Upper lobe of right lung (tissue), 1 donor: ENCODE data around the gene FLT3LG. TPM values are rescaled to one million over a fixed set of nuclear protein-coding genes. Genes with fewer than 3 reads are reported as not detected.

Experiments used
- ATAC-seq: fragments of 200-7000 bp; cut with Tn5 transposase; one replicate; pipeline ENCODE4 v1.9.1; 2020; ENCODE audit warnings: mild to moderate bottlenecking, moderate library complexity
- DNase-seq: peaks from one replicate; pipeline ENCODE4 v3.0.0-alpha.2; 2020
- H3K27ac ChIP-seq: fragments of 200-600 bp; one replicate; pipeline ENCODE4 v1.8.0; 2022
- H3K27me3 ChIP-seq: fragments of 200-600 bp; one replicate; pipeline ENCODE4 v1.8.0; 2022; ENCODE audit warnings: mild to moderate bottlenecking
- H3K36me3 ChIP-seq: fragments of 200-600 bp; one replicate; pipeline ENCODE4 v1.8.0; 2022
- H3K4me1 ChIP-seq: fragments of 200-600 bp; one replicate; pipeline ENCODE4 v1.8.0; 2022
- H3K4me3 ChIP-seq: fragments of 200-600 bp; one replicate; pipeline ENCODE4 v1.8.0; 2022; ENCODE audit warnings: mild to moderate bottlenecking
- H3K9me3 ChIP-seq: fragments of 200-600 bp; one replicate; pipeline ENCODE4 v1.8.0; 2022
- intact Hi-C: fragments of 100-400 bp; cut with DNase I; formaldehyde crosslinking; loops from one replicate; pipeline ENCODE4 v1.11.0; 2022
- total RNA-seq: library from RNA; stranded (reverse); fragmentation: NEBNext Ultra II Directional; extraction: Animal tissue kit (Norgen Biotek cat#: 25700); gene quantifications from one replicate; pipeline ENCODE4 v1.2.1, GENCODE V29; 2021
- TF ChIP-seq, protein P1 (sequence below): fragments of 200-600 bp; IDR thresholded peaks from one replicate; pipeline ENCODE4 v1.8.0; 2022; ENCODE audit warnings: antibody characterized with exemption
- donor health status: DM: no; HTN: yes; CAD: no; lungs with severe emphysema.

The FLT3LG gene
- total RNA-seq, 1 donor from 2014 or later: 12.1 TPM

GRCh38 chr19:49514151-49514550 lies 40.1 kb downstream of the FLT3LG start:
- Histone ChIP-seq H3K9me3 (no peaks in the 10 kb centered on the region), H3K36me3 (no peaks in the 10 kb centered on the region), H3K27me3 (no peaks in the 10 kb centered on the region), H3K27ac (peak overlapping the region; percentile 91), H3K4me1 (peaks cover 33% of the 10 kb centered on the region), H3K4me3 (peak overlapping the region; percentile 84)
- TF ChIP-seq, protein P1, sequence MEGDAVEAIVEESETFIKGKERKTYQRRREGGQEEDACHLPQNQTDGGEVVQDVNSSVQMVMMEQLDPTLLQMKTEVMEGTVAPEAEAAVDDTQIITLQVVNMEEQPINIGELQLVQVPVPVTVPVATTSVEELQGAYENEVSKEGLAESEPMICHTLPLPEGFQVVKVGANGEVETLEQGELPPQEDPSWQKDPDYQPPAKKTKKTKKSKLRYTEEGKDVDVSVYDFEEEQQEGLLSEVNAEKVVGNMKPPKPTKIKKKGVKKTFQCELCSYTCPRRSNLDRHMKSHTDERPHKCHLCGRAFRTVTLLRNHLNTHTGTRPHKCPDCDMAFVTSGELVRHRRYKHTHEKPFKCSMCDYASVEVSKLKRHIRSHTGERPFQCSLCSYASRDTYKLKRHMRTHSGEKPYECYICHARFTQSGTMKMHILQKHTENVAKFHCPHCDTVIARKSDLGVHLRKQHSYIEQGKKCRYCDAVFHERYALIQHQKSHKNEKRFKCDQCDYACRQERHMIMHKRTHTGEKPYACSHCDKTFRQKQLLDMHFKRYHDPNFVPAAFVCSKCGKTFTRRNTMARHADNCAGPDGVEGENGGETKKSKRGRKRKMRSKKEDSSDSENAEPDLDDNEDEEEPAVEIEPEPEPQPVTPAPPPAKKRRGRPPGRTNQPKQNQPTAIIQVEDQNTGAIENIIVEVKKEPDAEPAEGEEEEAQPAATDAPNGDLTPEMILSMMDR: no peak
- intact Hi-C loops: no loop called here
- no peak for ATAC-seq
- peak; percentile 70 for DNase-seq

- peaks cover 33% of the 10 kb centered on the region for H3K4me1 ChIP-seq
- intact Hi-C loops: no loop called here
These were observed 41.8 kb downstream of the FLT3LG start for GRCh38 chr19:49515767-49516166.

GRCh38 chr19:49518033-49518432 lies 44.0 kb downstream of the FLT3LG start:
- no peak overlapping the region for H3K4me3 ChIP-seq
- no peaks in the 10 kb centered on the region for H3K27me3 ChIP-seq
- peaks cover 12% of the 10 kb centered on the region for H3K36me3 ChIP-seq
- intact Hi-C loops: no loop called here
- TF ChIP-seq, protein P1: no peak
- DNase-seq (no peak), ATAC-seq (no peak)
- H3K27ac ChIP-seq: no peak overlapping the region
- peaks cover 18% of the 10 kb centered on the region for H3K4me1 ChIP-seq
- no peaks in the 10 kb centered on the region for H3K9me3 ChIP-seq

More at GRCh38 chr19:49515767-49516166, 41.8 kb downstream of the FLT3LG start:
- H3K27me3 ChIP-seq: no peaks in the 10 kb centered on the region
- TF ChIP-seq, protein P1: no peak
- no peak overlapping the region for H3K27ac ChIP-seq
- H3K9me3 ChIP-seq: no peaks in the 10 kb centered on the region
- peak; percentile 77 for ATAC-seq
- peaks cover 6% of the 10 kb centered on the region for H3K36me3 ChIP-seq
- H3K4me3 ChIP-seq: no peak overlapping the region
- peak; percentile 79 for DNase-seq

GRCh38 chr19:49520705-49521319 lies 46.8 kb downstream of the FLT3LG start:
- TF ChIP-seq, protein P1: no peak

DNA sequence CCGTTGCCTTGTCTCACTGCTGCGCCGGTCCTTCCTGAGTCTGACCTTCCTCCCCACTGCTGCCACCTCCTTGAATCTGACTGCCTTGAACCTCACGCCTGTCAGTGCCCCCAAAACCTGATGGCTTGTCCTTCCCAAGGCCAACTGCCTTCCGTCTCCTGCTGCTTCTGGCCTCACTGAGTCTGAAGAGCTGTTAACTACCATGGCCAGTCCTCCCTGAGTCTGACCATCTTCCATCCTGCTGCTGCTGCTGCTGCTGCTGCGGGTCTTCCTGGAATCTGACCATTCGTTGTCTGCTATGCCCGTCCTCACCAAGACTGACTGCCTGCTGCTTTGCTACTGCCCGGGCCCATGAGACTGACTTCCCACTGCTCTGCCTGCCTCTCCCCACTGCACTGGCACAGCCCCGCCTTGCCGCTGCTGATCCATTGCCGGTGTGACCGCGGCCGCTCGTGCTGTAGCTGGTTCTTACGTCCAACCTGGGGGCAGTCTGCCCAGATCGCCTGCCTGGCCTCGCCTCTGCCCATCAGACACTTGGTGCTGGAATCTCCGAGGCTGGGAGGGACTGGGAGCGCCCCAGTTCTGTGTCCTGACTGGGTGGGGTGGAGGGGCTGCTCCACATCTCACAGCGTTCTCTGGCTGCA lies 50.9 kb downstream of the FLT3LG start:
- ATAC-seq: no peak
- Histone ChIP-seq H3K4me1 (no peaks in the 10 kb centered on the region), H3K9me3 (no peaks in the 10 kb centered on the region), H3K27me3 (no peaks in the 10 kb centered on the region), H3K36me3 (peaks cover 36% of the 10 kb centered on the region), H3K27ac (no peak overlapping the region), H3K4me3 (no peak overlapping the region)
- intact Hi-C loops: no loop called here
- TF ChIP-seq, protein P1: no peak
- no peak for DNase-seq

More at GRCh38 chr19:49520705-49521319, 46.8 kb downstream of the FLT3LG start:
- intact Hi-C loops: no loop called here
- no peak overlapping the region for H3K27ac ChIP-seq
- no peak for ATAC-seq
- peaks cover 20% of the 10 kb centered on the region for H3K36me3 ChIP-seq
- no peak for DNase-seq
- H3K9me3 ChIP-seq: no peaks in the 10 kb centered on the region
- H3K4me1 ChIP-seq: no peaks in the 10 kb centered on the region
- no peaks in the 10 kb centered on the region for H3K27me3 ChIP-seq
- H3K4me3 ChIP-seq: no peak overlapping the region
